Activated CD8-positive, alpha-beta memory T cell treated with anti-CD3 and anti-CD28 coated beads for 1 hour (primary cell): ENCODE data around the gene MVB12B.

ENCODE experiments used
- DNase-seq, 2 donors: peaks; one replicate each; pipeline ENCODE4 v3.0.0-alpha.2; 2020; ENCODE audit warnings: low read depth in 1 of 2; ENCODE audit errors: extremely low read depth in 1 of 2

Gene MVB12B

DNA sequence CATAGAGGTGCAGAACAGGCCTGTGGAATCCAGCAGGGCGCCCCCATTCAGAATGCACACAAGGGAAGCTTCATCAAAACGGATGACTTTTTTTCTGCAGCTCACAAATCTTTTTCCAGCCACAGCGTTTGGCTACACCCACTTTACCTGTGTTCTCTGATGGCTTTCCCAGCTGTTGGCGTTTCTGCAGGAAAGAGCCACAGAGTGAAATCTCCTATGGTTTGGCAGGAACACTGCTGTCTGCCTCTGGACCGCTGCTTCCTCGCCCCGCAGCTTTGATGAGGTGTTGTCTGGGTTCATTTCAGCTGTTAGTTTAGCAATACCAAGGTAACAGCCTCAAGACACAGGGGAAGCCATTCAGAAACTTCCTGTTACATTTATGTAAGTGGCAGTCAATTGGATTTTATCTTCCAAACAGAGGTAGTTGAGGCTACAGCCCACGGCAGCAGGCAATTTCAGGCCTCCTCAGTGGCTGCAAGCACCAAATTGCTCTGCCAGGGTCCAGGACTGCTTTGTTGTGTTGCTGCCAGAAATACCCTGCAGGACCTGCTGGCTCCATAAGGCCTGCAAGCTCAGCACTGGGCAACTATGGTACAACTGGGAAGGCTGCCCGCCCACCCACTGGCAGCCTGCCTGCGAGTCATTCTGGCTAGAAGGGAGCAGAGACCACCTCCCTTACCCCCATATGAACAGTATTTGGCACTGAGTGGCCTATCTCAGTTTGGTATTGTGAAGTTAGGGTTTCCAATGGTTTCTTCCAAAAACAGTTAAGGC lies 96.7 kb downstream of the MVB12B start:
- DNase-seq = no peak

DNA sequence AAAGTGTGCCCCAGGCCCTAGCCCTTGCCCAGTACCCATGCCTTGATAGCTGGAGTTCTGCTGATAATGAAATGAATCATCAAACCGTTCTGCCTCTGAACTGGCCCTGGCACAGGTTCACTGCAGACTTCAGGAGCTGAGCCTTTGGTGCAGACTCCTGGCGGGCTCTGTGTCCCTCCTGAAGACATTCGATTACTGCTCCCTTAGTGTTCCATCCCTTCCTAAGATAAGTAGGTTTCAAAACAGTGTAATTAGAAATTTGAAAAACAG lies 97.2 kb downstream of the MVB12B start:
- no peak for DNase-seq

GRCh38 chr9:126424511-126424910 lies 97.9 kb downstream of the MVB12B start:
- no peak for DNase-seq

- no peak for DNase-seq
These were observed 102.0 kb downstream of the MVB12B start for GRCh38 chr9:126428534-126429175.

GRCh38 chr9:126429190-126429589 lies 102.6 kb downstream of the MVB12B start:
- DNase-seq = no peak

- no peak for DNase-seq
These were observed 103.5 kb downstream of the MVB12B start for GRCh38 chr9:126430124-126430523.

GRCh38 chr9:126431077-126431742 lies 104.6 kb downstream of the MVB12B start:
- no peak for DNase-seq

- no peak for DNase-seq
These were observed 106.0 kb downstream of the MVB12B start for GRCh38 chr9:126432659-126433058.

GRCh38 chr9:126435105-126435504 lies 108.5 kb downstream of the MVB12B start:
- DNase-seq = no peak

DNA sequence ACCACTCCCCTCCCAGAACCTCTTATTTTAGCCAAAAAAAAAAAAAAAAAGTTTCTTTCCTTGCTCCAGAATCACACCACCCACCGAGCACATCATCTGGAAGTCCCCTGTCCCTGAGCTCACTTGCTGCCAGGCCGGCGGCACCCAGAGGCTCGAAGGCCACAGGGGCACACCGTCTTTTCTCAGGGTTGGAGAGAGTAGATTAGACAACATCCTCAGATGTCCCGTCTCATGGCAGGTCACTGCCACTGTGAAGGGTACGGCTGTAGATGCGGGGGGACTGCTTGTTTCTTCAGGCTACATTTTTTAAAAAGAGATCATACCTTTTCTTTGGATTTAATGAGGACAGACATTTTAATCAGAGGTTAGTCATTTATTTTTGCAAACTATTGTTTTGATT lies 109.0 kb downstream of the MVB12B start:
- no peak for DNase-seq

DNA sequence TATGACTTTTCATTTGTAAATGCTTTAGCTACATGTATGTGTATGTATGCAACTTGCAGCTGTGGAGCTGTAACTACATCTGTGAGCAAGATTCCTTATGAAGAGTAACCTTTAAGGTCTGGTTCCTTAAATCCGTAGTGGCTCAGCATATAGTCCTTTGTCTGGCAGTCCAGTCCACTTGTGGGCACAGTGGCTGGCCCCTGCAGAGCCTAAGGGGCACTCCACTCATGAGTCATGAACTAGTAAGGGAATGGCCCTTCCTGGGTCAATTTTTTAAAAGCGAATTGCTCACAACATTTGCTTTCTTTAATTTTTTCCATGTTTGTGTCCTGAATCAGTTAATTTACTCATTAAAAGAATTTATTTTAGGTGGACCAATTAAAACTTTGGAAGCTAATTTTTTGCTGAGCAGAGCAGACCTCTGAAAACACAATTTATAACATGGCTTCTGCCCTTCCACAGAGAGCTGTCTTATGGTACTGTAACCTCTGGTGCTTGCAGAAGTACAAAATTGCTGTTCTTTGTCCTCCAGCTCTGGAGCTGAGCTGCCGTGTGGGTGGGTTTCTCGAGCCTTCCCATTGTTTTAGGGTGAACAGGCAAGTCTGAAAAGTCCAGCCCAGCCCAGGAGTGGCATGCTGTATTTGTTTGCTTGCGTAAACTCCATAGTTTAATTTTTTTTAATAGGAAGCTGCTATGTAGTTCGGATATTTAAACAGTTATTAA lies 110.1 kb downstream of the MVB12B start:
- no peak for DNase-seq

GRCh38 chr9:126437268-126437666 lies 110.6 kb downstream of the MVB12B start:
- DNase-seq = no peak

- no peak for DNase-seq
These were observed 111.1 kb downstream of the MVB12B start for GRCh38 chr9:126437701-126438100.

- no peak for DNase-seq
These were observed 112.2 kb downstream of the MVB12B start for GRCh38 chr9:126438741-126439401.

DNA sequence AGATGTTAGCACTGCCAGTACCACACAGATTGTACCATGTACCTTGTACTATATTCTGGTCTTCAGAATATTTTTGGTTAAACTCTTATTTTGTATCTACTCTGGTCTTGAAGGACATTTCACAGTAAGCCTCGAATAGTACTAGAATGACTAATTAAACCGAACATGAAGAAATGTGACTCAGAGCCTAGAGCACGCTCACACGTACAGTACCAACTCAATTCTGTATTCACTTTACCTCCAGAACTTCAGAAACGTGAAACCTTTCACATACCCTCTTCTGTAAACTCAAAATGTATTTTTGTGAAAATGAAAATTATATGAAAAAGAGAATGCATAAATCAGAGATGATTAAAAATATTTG lies 112.8 kb downstream of the MVB12B start:
- no peak for DNase-seq

DNA sequence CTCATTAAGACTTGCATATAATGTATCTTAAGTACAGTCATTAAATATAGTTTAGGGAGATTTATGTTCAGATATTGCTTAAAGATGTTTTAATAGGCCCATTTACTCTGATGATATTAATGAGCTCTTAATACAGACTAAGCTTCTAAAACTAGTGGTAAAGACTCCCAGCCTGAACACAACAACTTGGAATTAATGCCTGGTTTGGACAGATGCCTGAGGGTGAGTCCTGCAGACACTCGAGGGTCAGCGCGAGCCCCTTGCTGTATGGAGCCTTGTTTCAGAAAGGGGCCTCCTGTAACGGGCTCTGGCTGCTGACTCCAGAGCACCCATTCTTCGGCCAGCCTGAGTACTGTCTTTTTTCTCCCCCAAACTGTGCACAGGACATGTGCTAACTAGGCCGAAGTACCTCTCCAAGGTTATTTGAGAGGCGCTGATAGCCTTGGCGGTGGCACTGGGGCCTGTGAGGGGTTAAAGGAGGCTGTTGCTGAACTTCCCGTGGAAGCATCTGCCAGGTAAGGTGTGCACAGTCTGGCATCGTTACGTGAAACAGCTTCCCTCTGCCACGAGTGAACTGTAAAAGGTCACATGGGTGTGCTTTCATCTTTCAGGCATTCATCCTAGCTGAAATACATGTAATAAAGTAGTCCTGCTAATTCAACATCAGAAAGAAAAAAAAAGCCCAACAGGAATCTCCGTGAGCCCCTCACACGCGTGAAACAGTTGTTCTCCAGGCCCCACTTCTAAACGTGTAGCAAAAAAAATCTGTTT lies 113.4 kb downstream of the MVB12B start:
- no peak for DNase-seq

- DNase-seq = no peak
These were observed 114.3 kb downstream of the MVB12B start for GRCh38 chr9:126440940-126441339.

- no peak for DNase-seq
These were observed 116.0 kb downstream of the MVB12B start for GRCh38 chr9:126442636-126443035.

DNA sequence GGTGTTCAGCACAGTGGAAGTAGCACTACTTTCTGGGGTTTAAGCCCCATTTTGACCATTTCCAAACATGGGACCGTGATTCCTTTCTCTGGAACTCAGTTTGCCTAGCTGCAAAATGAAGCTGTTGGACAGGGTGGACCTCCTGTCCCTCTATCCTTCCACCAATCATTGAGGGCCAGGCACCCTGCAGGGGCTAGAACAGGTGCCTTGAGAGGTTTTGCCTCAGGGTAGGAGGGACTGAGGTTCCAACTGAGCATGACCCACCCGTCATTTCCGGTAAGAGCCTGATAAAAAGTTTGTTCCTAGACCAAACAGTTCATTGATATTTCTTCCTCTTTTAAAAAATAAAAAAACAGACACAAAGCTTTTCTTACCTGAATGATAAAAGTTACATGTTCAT lies 116.5 kb downstream of the MVB12B start:
- no peak for DNase-seq

- no peak for DNase-seq
These were observed 121.5 kb downstream of the MVB12B start for GRCh38 chr9:126448136-126448535.
